DOHH2 (cell line): Measurements from ENCODE around the gene UPF2.

Experiments used
- CTCF ChIP-seq: fragments of 200-600 bp; sonication (generic); IDR thresholded peaks from one replicate; pipeline ENCODE4 v1.5.1; 2014; ENCODE audit warnings: antibody characterized with exemption, mild to moderate bottlenecking, low read depth, low read length; ENCODE audit not compliant: poor library complexity, severe bottlenecking
- EZH2phosphoT487 ChIP-seq: fragments of 200-600 bp; sonication (generic); IDR thresholded peaks from 2 replicates; pipeline ENCODE4 v1.6.1; 2017; ENCODE audit warnings: borderline replicate concordance, mild to moderate bottlenecking, antibody characterized with exemption, low read length, moderate library complexity, mixed read lengths

DNA sequence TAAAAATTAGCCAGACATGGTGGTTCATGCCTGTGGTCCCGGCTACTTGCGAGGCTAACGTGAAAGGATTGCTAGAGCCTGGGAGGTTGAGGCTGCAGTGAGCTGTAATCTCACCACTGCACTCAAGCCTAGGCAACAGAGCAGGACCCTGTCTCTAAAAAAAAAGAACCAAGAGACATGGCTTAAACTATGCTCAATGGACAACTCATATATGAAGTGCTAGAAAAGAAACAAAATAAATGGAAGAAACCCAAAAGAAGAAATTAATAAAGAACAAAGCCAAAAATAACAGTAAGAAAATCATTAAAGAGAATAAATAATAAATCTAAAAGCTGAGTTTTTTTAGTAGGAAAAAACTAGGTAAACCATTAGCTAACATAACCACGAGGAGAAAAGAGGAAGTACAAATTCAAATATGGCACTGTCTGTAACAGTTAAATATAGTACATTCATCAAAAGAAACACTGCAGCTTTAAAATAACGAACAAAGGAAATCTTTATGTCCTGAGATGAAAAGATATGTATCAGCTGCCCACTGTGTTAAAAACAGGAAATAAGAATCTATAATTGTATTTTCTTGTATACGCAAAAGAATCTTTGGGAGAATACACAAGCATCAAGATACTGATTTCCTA is 48.7 kb downstream of the UPF2 start:
- no peak for TF ChIP-seq CTCF
- TF ChIP-seq EZH2phosphoT487: no peak
